ENCODE data around the gene INSM1. TPM values are rescaled to one million over a fixed set of nuclear protein-coding genes. Genes with fewer than 3 reads are reported as not detected.

The INSM1 gene
- total and polyA plus RNA-seq, 2 experiments from 2014 or later: not detected

- Histone ChIP-seq H3K27ac (no peak overlapping the region), H3K36me3 (no peaks in the 10 kb centered on the region), H3K27me3 (no peaks in the 10 kb centered on the region), H3K4me3 (no peak overlapping the region), H3K4me1 (ENCODE audit: low read depth) (no peaks in the 10 kb centered on the region), H3K9me3 (ENCODE audit: low read depth) (no peaks in the 10 kb centered on the region)
- no peak for DNase-seq (ENCODE audit: low read depth in 1 of 2, low spot score in 1 of 2)
- no peak for TF ChIP-seq CTCF (IDR thresholded peaks at IDR 0.05; ENCODE audit: low read depth, low read length)
Measured at GRCh38 chr20:20396794-20397193, 28.9 kb downstream of the INSM1 start.

- H3K27me3 ChIP-seq: no peaks in the 10 kb centered on the region
- H3K4me3 ChIP-seq: no peak overlapping the region
- no peak overlapping the region for H3K27ac ChIP-seq
- no peaks in the 10 kb centered on the region for H3K36me3 ChIP-seq
- no peaks in the 10 kb centered on the region for H3K9me3 ChIP-seq (ENCODE audit: low read depth)
- no peaks in the 10 kb centered on the region for H3K4me1 ChIP-seq (ENCODE audit: low read depth)
- no peak for DNase-seq (ENCODE audit: low read depth in 1 of 2, low spot score in 1 of 2)
- no peak for TF ChIP-seq CTCF (IDR thresholded peaks at IDR 0.05; ENCODE audit: low read depth, low read length)
Measured at GRCh38 chr20:20398123-20398522, 30.2 kb downstream of the INSM1 start.

DNA sequence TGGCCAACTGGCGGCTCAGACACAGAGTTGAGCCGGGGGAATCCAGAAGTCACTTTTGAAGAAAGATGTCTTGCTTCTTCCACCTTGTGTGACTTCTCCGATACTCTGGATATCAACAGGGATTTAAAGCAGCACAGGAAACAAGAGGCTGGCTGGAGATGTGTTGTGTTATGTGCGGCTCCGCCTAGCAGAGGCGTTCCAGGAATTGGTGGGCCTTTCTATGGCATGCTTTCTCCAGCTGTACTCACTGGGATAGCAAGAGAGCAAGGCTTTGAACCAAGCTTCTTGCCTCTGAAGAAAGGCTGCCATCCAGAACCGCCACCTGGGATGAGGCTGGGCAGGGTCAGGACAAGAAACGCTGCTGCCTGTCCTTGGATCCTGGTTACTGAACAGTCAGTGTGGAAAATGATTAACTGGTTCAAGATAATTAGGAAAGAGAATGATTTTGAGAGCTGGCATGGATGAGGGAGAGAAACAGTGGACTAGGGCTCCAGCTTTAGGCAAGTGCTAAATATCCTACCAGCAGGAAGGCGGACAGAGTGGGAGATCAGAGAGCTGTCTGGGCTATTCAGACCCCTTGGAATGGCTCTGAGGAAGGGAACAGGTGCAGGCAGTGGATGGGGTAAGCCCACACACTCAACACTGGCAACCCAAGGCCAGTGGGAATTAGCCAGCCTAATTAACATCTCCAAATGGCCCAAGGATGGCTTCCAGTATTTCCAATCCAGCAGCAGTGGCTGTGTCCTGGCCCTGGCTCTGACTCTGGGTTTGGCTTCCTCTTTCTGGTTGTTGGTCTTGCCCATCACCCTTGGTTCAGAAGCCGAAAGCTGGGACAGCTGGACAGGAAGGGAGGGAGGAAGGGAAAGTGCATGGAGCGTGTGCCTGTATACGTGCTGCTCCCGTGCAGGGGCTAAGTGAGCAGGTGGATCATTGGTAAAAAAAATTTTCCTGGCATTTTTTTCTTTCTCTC, 31.9 kb downstream of the INSM1 start:
- Histone ChIP-seq H3K4me1 (ENCODE audit: low read depth) (no peaks in the 10 kb centered on the region), H3K36me3 (no peaks in the 10 kb centered on the region), H3K27me3 (no peaks in the 10 kb centered on the region), H3K9me3 (ENCODE audit: low read depth) (no peaks in the 10 kb centered on the region), H3K27ac (no peak overlapping the region), H3K4me3 (no peak overlapping the region)
- DNase-seq (ENCODE audit: low read depth in 1 of 2, low spot score in 1 of 2): no peak
- no peak for TF ChIP-seq CTCF (IDR thresholded peaks at IDR 0.05; ENCODE audit: low read depth, low read length)

- no peaks in the 10 kb centered on the region for H3K36me3 ChIP-seq
- no peak overlapping the region for H3K4me3 ChIP-seq
- H3K4me1 ChIP-seq (ENCODE audit: low read depth): no peaks in the 10 kb centered on the region
- no peak for DNase-seq (ENCODE audit: low read depth in 1 of 2, low spot score in 1 of 2)
- no peak overlapping the region for H3K27ac ChIP-seq
- H3K9me3 ChIP-seq (ENCODE audit: low read depth): no peaks in the 10 kb centered on the region
- no peaks in the 10 kb centered on the region for H3K27me3 ChIP-seq
- TF ChIP-seq CTCF (IDR thresholded peaks at IDR 0.05; ENCODE audit: low read depth, low read length): no peak
Measured at GRCh38 chr20:20401991-20402390, 34.1 kb downstream of the INSM1 start.

DNA sequence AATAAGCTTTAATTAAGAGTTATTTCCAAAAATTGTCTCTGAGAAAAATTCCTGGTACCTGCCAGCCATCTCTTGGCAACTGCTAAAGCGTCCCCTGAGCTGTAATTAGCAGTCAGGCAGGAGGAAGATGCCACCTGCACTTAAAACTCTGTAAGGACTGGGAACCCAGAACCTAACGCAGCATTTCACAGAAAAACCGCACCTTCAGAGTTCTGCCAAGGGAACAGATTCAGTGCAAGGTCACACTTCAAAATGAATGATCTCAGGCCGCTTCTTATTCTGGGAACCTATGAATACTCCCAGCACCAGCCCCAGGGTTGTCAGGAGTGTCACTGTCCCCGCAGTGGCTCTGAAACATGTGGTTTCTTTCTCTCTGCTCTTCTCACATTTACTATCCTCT, 36.7 kb downstream of the INSM1 start:
- DNase-seq (ENCODE audit: low read depth in 1 of 2, low spot score in 1 of 2): no peak
- H3K9me3 ChIP-seq (ENCODE audit: low read depth): no peaks in the 10 kb centered on the region
- no peaks in the 10 kb centered on the region for H3K27me3 ChIP-seq
- no peaks in the 10 kb centered on the region for H3K4me1 ChIP-seq (ENCODE audit: low read depth)
- H3K27ac ChIP-seq: no peak overlapping the region
- H3K4me3 ChIP-seq: no peak overlapping the region
- no peaks in the 10 kb centered on the region for H3K36me3 ChIP-seq
- TF ChIP-seq CTCF (IDR thresholded peaks at IDR 0.05; ENCODE audit: low read depth, low read length): no peak

All from cardiac muscle cell (in vitro differentiated cells and primary cell).